ENCODE data around the gene SLC29A3. TPM values are rescaled to one million over a fixed set of nuclear protein-coding genes. Genes with fewer than 3 reads are reported as not detected.

Gene SLC29A3
- total RNA-seq, 1 experiment from 2014 or later = 7.6 TPM

GRCh38 chr10:71279590-71280170 is 39.4 kb upstream of the SLC29A3 start:
- H3K27me3 ChIP-seq (ENCODE audit: control insufficient read depth, insufficient read depth, low read length) = no peaks in the 10 kb centered on the region
- H3K4me3 ChIP-seq (ENCODE audit: low read depth in 2 of 2, low read length in 2 of 2) = no peak overlapping the region
- TF ChIP-seq POLR2AphosphoS5 (IDR thresholded peaks at IDR 0.05; ENCODE audit: low read depth, low read length) (no peak), TCF7L2 (IDR thresholded peaks at IDR 0.05; ENCODE audit: low read depth, low read length) (no peak), SIN3A (IDR thresholded peaks at IDR 0.05; ENCODE audit: borderline replicate concordance, insufficient read depth, low read depth, low read length) (no peak), REST (IDR thresholded peaks at IDR 0.05; ENCODE audit: insufficient read depth in 1 of 2, low read depth in 2 of 2, low read length in 1 of 2) (no peak), CTCF (IDR thresholded peaks at IDR 0.05) (no peak)
- no peak for ATAC-seq
- in situ Hi-C loops (cut with HindIII; ENCODE audit: low pct_unique_long_range_greater_than_20kb, low sequenced_read_pairs) (no loop called here), intact Hi-C loops (cut with micrococcal nuclease; ENCODE audit: unreplicated experiment) (no loop called here)
- BruUV-seq (replicated peaks) = no TSS peak
- H3K9me3 ChIP-seq (ENCODE audit: control insufficient read depth, insufficient read depth, low read depth, low read length) = no peaks in the 10 kb centered on the region
- no peak for DNase-seq (ENCODE audit: low read depth, low spot score)
- CTCF ChIA-PET = interaction anchor here (1.5 kb wide), 1 partner anchor 9 kb away, joined by 3 read pairs; no protein-coding TSS in a partner anchor
- no peak overlapping the region for H3K27ac ChIP-seq (ENCODE audit: low read length)
- POLR2A ChIA-PET = no interaction called here
- H3K36me3 ChIP-seq (ENCODE audit: control insufficient read depth, insufficient read depth, low read length) = no peaks in the 10 kb centered on the region
- no peaks in the 10 kb centered on the region for H3K4me1 ChIP-seq (ENCODE audit: control insufficient read depth, insufficient read depth, low read length)

GRCh38 chr10:71280216-71280615 is 38.8 kb upstream of the SLC29A3 start:
- Histone ChIP-seq H3K9me3 (ENCODE audit: control insufficient read depth, insufficient read depth, low read depth, low read length) (no peaks in the 10 kb centered on the region), H3K4me1 (ENCODE audit: control insufficient read depth, insufficient read depth, low read length) (no peaks in the 10 kb centered on the region), H3K4me3 (ENCODE audit: low read depth in 2 of 2, low read length in 2 of 2) (no peak overlapping the region), H3K27me3 (ENCODE audit: control insufficient read depth, insufficient read depth, low read length) (no peaks in the 10 kb centered on the region), H3K36me3 (ENCODE audit: control insufficient read depth, insufficient read depth, low read length) (no peaks in the 10 kb centered on the region), H3K27ac (ENCODE audit: low read length) (no peak overlapping the region)
- BruUV-seq (replicated peaks) = no TSS peak
- no peak for DNase-seq (ENCODE audit: low read depth, low spot score)
- CTCF ChIA-PET = interaction anchor here (1.5 kb wide), 1 partner anchor 10 kb away, joined by 3 read pairs; no protein-coding TSS in a partner anchor
- intact Hi-C loops (cut with micrococcal nuclease; ENCODE audit: unreplicated experiment) = no loop called here
- POLR2A ChIA-PET = no interaction called here
- no peak for ATAC-seq
- in situ Hi-C loops (cut with HindIII; ENCODE audit: low pct_unique_long_range_greater_than_20kb, low sequenced_read_pairs) = no loop called here
- no peak for TF ChIP-seq SIN3A (IDR thresholded peaks at IDR 0.05; ENCODE audit: borderline replicate concordance, insufficient read depth, low read depth, low read length)
- TF ChIP-seq TCF7L2 (IDR thresholded peaks at IDR 0.05; ENCODE audit: low read depth, low read length) = no peak
- TF ChIP-seq CTCF (IDR thresholded peaks at IDR 0.05) = no peak
- TF ChIP-seq POLR2AphosphoS5 (IDR thresholded peaks at IDR 0.05; ENCODE audit: low read depth, low read length) = no peak
- no peak for TF ChIP-seq REST (IDR thresholded peaks at IDR 0.05; ENCODE audit: insufficient read depth in 1 of 2, low read depth in 2 of 2, low read length in 1 of 2)

Data from Panc1 (cell line).